Measurements from ENCODE around the gene WDR35.

WDR35 gene

GRCh38 chr2:19988600-19988999, 1.3 kb downstream of the WDR35 start:
- peaks cover 5% of the 10 kb centered on the region for H3K27me3 ChIP-seq (ENCODE audit: low read depth, low read length)
- H3K27ac ChIP-seq (ENCODE audit: low read length) = no peak overlapping the region
- no peak overlapping the region for H2AFZ ChIP-seq (ENCODE audit: low read depth, low read length)
- H3K4me3 ChIP-seq (ENCODE audit: low read length) = peak overlapping the region; percentile 97; the same call in 1 of the 2 replicates
- no peaks in the 10 kb centered on the region for H3K36me3 ChIP-seq (replicated peaks; ENCODE audit: low read depth, low read length)
- H3K4me1 ChIP-seq (ENCODE audit: low read length) = peaks cover 19% of the 10 kb centered on the region
- peaks cover 9% of the 10 kb centered on the region; the same call in 1 of the 2 replicates for H3K79me2 ChIP-seq (ENCODE audit: low read length)
- no peak for TF ChIP-seq CTCF (IDR thresholded peaks at IDR 0.05; ENCODE audit: low read depth, low read length)
- no peak for TF ChIP-seq EZH2phosphoT487 (IDR thresholded peaks at IDR 0.05; ENCODE audit: low read depth)
- no peaks in the 10 kb centered on the region for H3K9me3 ChIP-seq (ENCODE audit: insufficient read depth, low read length)
- H3K4me2 ChIP-seq (ENCODE audit: low read length) = peak overlapping the region; percentile 85
- H4K20me1 ChIP-seq (ENCODE audit: insufficient read depth, low read length) = no peaks in the 10 kb centered on the region
- no peak overlapping the region for H3K9ac ChIP-seq (ENCODE audit: low read length)

DNA sequence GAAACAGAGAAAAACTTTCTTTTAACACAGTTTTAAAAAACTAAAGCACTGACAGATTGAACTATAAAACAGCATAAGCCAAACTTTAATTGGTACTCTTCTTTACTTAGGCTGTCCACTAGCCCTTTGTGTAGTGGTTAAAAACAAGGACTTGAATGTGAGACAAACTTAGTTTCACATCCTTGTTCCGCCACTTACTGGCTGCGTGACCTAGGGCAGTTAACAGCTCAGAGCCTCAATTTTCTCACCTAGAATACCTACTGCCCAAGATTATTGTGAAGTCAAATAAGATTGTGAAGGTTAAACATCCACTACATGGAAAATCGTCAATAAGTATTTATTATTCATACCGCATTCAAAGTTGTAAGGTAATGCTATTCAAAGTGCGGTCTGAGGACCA, 2.0 kb downstream of the WDR35 start:
- Histone ChIP-seq H2AFZ (ENCODE audit: low read depth, low read length) (no peak overlapping the region), H3K79me2 (ENCODE audit: low read length) (peaks cover 9% of the 10 kb centered on the region; the same call in 1 of the 2 replicates), H3K9me3 (ENCODE audit: insufficient read depth, low read length) (no peaks in the 10 kb centered on the region), H4K20me1 (ENCODE audit: insufficient read depth, low read length) (no peaks in the 10 kb centered on the region), H3K36me3 (replicated peaks; ENCODE audit: low read depth, low read length) (no peaks in the 10 kb centered on the region), H3K27me3 (ENCODE audit: low read depth, low read length) (no peaks in the 10 kb centered on the region; the same call in 1 of the 2 replicates), H3K4me3 (ENCODE audit: low read length) (peak overlapping the region; percentile 12; the same call in 1 of the 2 replicates), H3K27ac (ENCODE audit: low read length) (no peak overlapping the region), H3K4me1 (ENCODE audit: low read length) (peaks cover 19% of the 10 kb centered on the region), H3K4me2 (ENCODE audit: low read length) (peak overlapping the region; percentile 85), H3K9ac (ENCODE audit: low read length) (no peak overlapping the region)
- TF ChIP-seq EZH2phosphoT487 (IDR thresholded peaks at IDR 0.05; ENCODE audit: low read depth) = no peak

GRCh38 chr2:19982268-19982667, 7.6 kb downstream of the WDR35 start:
- Histone ChIP-seq H3K27me3 (ENCODE audit: low read depth, low read length) (no peaks in the 10 kb centered on the region), H3K36me3 (replicated peaks; ENCODE audit: low read depth, low read length) (peaks cover 4% of the 10 kb centered on the region), H3K9ac (ENCODE audit: low read length) (no peak overlapping the region), H4K20me1 (ENCODE audit: insufficient read depth, low read length) (no peaks in the 10 kb centered on the region), H3K4me3 (ENCODE audit: low read length) (no peak overlapping the region), H3K79me2 (ENCODE audit: low read length) (no peaks in the 10 kb centered on the region), H3K9me3 (ENCODE audit: insufficient read depth, low read length) (no peaks in the 10 kb centered on the region), H3K4me2 (ENCODE audit: low read length) (no peak overlapping the region), H3K27ac (ENCODE audit: low read length) (no peak overlapping the region), H2AFZ (ENCODE audit: low read depth, low read length) (no peak overlapping the region), H3K4me1 (ENCODE audit: low read length) (no peaks in the 10 kb centered on the region)
- TF ChIP-seq CTCF (IDR thresholded peaks at IDR 0.05; ENCODE audit: low read depth, low read length) (no peak), EZH2phosphoT487 (IDR thresholded peaks at IDR 0.05; ENCODE audit: low read depth) (no peak)

DNA sequence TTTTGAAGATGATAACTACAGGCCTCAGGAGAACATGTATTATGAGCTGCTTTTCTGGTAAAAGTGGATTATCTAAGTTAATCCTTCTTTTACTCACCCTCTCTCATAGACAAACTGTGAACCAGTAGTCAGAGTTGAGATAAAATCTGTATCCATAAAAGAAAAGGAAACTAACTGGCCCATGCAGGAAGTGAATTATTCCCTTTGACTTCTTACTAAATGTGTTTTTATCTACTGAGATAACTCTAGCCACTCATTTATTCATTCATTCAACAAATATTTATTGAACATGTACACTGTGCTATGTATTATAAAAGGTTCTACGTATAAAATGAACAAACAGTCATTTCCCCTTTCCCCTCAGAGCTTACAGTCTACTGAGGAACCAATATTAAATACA, 10.0 kb downstream of the WDR35 start:
- Histone ChIP-seq H3K36me3 (replicated peaks; ENCODE audit: low read depth, low read length) (peaks cover 4% of the 10 kb centered on the region), H3K4me3 (ENCODE audit: low read length) (no peak overlapping the region), H3K4me1 (ENCODE audit: low read length) (no peaks in the 10 kb centered on the region), H2AFZ (ENCODE audit: low read depth, low read length) (no peak overlapping the region), H3K27me3 (ENCODE audit: low read depth, low read length) (no peaks in the 10 kb centered on the region), H3K27ac (ENCODE audit: low read length) (no peak overlapping the region), H3K9me3 (ENCODE audit: insufficient read depth, low read length) (no peaks in the 10 kb centered on the region), H3K79me2 (ENCODE audit: low read length) (no peaks in the 10 kb centered on the region), H4K20me1 (ENCODE audit: insufficient read depth, low read length) (no peaks in the 10 kb centered on the region), H3K4me2 (ENCODE audit: low read length) (no peak overlapping the region), H3K9ac (ENCODE audit: low read length) (no peak overlapping the region)
- TF ChIP-seq CTCF (IDR thresholded peaks at IDR 0.05; ENCODE audit: low read depth, low read length) = no peak
- no peak for TF ChIP-seq EZH2phosphoT487 (IDR thresholded peaks at IDR 0.05; ENCODE audit: low read depth)
